ENCODE data around the gene FLNB.
"Not testable (repeated sequence)": the region's sequence is repeated elsewhere in the genome, so short reads cannot be mapped to it uniquely, and the experiment has no call there.

The FLNB gene

DNA sequence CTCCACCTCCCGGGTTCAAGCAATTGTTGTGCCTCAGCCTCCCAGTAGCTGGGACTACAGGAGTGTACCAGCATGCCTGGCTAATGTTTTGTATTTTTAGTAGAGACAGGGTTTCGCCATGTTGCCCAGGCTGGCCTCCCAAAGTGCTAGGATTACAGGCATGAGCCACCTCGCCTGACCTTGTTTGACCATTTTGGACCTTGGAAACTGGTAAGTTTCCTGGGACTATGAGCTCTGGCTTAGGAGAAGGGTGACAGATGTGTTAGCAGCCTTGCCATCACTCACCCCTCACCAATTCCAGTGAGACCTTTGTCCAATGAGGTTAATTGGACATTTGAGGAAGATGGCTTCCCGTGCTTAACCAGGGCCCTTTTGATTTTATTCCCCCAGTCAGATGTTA lies 182.7 kb downstream of the FLNB start:
- no peak for DNase-seq

DNA sequence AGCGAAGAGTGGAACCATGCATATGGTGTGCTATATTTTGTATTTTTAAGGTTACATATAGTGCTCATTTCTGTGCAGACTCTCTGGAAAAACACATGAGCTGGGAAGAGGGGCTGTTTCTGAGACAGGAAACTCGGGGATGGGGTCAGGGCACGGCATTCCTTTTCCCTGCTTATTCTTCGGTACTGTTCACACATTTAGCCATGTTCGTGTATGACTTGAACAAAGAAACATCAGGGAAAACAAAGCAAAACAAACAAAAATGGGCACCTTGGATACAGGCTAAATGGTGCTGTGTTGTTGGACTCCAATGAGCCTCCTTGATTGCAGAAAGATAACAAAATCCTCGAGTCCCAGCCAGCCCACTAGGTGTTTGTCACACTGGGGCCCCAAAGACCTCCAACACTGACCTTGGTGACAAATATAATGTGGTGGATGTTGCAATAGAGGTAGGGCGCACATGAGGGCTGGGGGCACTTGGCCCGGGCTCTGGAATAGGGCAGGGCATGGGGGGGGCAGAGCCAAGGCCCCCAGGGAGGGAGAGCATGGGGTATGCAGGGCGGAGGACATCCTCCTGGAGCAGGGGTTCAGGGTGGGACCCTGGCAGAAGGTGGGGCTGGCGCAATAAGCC lies 183.3 kb downstream of the FLNB start:
- DNase-seq = no peak

DNA sequence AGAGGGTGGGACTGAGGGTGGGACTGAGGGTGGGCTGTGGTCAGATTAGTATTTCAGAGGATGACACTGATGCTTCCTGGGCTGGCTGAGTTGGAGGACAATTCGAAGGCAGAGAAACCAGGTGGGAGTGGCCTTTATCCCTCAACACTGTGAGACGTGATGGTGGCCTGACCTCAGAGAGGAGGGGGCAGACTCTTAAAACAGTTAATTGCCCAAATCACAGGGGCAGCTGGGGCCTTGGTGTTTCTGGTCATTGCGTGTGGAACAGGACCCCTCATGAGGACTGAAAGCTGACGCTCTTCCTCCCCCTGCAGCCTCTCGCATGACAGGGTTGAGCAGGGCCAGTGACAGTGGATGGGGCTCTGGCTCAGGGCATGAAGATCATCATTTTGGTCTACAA lies 183.8 kb downstream of the FLNB start:
- no peak for DNase-seq

DNA sequence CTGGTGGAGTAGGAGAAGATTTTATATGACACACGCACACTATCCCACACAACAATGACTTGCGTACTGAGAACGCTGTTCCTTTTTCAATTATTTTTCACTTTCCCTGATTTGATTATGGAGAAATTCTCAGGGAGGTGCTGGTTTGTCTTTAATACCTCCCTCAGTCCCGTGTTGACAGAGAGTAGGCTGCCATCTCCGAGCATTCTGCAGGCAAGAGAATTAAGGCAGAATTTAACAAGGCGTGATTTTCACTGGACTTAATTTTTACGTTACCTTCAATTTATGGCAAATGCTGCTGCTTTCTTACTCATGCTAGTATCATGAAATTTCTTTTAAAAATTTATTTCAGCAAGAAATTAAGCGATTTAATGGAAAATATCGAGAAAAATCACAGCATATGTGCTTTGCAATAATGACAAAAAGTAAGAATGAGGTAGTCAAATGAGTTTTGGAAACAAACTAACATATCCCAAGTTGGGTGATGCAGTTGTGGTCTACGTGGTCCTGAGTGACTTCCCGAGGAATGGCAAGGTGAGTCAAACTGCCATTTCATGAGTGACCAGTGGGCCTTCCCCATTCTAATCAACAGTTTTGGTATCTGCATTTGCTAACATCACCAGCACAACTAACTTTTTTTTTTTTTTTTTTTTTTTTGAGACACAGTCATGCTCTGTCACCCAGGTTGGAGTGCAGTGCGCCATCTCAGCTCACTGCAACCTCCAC lies 185.6 kb downstream of the FLNB start:
- no peak for DNase-seq

DNA sequence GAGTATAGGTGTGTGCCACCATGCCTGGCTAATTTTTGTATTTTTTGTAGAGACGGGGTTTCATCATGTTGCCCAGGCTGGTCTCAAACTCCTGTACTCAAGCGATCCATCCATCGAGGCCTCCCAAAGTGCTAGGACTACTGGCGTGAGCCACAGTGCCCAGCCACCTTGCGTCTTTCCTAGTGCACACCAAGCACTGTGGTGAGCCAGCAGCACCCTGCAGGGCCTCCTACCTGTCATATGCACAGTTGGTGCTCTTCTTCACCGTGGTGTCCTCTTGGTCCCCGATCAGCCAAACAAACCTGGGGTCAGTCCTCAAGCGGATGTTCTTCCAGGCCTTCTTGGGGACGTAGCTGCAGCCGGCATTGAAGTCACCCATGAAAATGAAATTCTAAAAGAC lies 189.4 kb downstream of the FLNB start:
- no peak for DNase-seq

DNA sequence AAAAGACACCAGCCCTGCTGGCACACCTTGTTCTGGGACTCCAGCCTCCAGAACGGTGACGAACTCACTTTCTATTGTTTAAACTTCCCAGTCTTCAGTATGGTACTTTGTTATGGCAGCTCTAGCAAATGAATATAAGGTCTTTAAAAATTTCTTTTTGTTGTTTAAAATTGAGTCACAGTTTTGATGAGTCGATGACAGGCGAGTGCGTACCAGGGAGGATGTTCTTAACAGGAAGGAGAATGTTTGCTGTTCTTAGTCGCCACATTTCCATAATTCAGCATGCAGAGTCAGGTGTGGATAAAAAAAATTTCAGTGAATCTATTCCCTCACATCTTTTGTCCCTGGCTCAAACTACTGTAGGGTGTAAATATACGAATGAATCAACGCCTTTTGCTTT lies 190.1 kb downstream of the FLNB start:
- DNase-seq = no peak

DNA sequence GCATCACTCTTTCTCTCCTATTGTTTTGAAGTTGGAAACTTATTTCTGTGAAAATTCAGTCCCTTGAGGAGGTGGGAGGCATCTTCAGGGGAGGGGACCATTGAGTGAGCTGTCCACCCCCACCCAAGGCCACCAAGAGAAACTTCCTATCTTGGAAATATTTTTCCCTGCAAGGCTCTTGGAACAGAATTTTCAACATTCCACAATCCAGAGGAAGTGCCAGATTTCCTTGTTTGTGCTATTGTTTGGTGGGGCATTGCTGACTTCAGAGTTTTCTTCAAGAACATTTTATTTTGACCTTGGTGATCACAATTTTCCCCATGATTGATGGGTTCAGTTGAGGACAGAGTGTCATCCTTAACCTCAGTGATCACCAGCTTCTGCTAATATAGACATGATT lies 190.6 kb downstream of the FLNB start:
- DNase-seq = no peak

DNA sequence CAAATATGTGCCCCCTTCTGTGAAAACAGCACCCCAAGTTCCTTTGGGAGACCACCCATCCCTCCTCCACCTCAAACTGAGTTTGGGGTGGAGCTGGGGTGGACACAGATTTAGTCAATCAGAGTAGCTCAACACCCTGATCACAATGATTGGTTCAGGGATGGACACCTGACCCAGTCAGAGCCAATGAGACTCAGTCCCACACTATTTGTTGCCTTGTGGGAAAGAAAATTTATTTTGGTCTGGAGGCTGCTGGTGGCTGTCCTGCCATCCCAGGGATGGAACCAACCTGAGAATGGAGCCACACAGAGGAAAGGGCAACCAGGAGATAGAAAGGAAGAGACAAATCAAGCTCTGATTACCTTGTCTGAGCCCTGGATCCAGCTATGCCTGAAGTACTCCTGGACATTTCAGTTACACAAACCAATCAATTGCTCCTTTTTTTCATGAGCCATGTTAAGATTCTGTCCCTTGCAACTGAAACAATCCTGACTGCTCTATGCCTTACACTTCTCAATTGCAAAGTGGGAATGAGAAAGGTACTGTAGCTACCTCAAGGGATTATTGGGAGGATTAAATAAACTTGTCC lies 192.0 kb downstream of the FLNB start:
- no peak for DNase-seq

DNA sequence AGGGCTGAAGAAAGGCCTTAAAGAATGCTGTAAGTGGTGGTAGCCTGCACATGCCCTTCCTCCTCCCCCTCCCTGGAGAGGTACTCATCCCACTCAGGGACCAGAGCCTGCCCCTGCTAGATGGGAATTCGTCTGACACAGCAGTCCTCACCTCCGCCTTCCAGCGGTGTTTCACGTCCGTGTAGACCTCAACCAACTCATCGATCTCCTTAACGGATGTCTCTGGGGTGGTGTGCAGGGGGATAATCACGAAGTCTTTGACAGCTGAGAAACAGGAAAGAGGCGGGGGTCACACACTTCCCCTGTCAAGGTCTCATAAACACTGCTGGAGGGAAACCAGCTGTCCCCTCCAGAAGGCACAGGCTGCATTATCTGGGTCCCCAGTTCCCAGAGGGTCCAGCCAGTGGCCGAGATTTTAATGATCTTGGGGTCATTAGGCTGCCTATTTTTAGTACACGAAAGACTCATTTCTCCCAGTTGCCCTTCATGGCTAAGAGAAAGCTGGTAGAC lies 192.7 kb downstream of the FLNB start:
- DNase-seq = no peak

DNA sequence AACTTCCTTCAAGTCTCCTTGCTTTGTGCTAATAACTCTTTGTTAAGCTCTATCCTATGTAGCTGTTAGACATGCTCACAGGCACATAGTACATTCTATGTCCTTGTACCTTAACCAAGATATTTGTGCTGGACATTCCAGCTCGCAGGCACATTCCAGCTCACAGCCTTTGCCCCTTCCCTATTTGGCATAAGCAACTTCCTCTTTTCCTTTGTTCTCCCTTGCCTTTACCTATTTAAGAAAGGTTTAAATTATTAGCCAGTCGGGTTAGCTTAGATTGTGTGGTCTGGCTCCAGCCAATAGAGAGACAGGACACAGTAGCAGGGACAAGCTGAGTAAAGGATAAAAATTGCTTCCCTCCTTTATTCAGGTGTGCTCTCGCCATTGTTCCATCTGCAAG lies 193.2 kb downstream of the FLNB start:
- DNase-seq = not testable (repeated sequence)

DNA sequence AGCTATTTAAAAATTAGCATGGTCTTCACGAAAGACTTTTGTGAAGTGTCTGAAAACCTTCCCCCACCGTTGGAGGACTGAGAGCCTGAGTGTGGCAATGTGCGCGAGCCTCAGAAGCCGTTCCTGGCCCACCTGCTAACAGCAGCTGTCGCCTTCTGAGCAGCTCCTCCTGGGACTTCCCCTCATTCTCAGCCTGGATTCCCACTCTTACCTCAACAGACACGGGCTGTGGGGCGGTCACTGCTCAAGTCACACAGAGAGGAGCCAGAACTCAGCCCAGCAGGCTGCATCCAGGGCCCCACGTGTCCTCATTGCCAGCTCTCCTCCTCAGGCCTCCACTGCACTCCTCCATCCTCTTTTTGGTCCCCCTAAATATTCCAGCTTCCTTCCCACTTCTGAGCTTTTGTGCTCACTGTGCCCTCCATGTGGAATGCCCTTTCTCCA lies 194.7 kb downstream of the FLNB start:
- DNase-seq = no peak

DNA sequence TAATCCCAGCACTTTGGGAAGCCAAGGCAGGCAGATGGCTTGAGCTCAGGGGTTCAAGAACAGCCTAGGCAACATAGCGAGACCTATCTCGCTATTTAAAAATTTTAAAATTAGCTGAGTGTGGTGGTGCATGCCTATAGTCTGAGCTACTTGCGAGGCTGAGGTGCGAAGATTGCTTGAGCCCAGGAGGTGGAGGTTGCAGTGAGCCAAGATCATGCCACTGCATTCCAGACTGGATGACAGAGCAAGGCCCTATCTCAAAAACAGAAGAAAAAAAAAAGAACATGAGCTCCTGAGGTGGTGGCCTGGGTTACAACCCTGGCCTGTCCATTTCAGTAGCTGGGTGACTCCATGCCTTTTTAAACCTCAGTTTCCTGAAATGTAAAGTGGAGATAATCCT lies 195.3 kb downstream of the FLNB start:
- no peak for DNase-seq

DNA sequence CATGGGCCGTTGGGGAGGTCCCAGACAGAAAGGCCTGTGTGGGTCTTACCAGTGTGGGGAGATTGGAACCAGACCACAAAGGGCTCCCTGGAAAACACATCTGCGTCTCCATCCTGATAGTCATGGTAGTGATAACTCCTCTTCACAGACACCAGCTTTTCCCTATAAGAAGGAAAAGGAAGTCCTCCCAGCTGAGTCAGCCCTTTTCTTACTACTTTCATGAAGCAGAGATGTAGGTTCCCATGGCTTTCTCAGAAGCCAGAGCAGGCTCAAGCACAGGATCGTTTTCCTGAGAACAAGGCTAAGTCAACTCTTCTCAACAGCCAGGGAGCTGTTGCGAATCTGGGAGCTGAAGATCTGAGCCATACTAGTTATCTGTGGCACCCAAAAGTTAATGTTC lies 196.5 kb downstream of the FLNB start:
- DNase-seq = no peak

DNA sequence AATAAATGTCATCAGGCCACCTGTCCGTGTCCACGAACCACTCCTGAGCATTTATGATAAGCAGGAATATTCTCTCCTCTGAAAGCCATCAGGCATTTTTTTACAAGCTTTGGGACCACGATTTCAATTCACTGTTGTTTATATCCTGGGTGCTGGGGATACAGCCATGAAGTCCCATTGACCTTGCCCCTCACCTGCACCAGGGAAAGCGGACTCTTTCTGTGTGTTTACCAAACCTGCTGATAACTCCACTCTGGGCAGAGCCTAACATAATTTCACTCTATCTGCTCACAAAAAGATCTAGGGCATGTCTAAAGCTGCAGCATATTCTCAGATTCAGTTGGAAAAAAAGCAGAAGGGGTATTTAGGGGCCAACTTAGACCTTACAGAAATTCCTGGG lies 197.8 kb downstream of the FLNB start:
- DNase-seq = no peak

DNA sequence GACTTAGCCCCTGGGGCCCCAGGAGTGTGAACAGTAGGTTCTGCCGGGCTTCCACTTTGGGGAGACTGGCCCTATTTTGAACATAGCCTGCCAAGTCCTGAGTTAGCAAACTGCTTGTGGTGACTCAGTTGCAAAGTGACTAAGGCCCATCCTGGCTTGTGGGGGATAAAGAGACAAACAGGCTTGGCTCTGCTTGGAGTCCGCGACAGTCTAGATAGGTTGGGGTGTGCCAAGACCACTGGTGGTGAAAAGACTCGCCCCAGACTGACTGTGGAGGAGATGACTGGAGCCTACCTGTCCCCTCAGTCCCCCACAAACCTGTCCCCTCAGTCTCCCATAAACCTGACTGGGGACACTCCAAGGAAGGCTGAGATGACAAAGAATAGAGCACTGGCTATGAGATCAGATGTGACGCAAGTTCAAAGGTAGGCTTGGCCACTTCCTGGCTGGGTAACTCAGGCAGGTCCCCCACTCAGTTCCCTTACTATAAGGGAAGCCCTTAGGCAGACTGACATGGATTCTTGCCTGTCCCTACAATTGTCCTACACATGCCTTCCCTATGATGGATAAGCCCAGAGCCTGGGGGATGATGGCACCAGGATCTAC lies 198.3 kb downstream of the FLNB start:
- peak; percentile 13 for DNase-seq

DNA sequence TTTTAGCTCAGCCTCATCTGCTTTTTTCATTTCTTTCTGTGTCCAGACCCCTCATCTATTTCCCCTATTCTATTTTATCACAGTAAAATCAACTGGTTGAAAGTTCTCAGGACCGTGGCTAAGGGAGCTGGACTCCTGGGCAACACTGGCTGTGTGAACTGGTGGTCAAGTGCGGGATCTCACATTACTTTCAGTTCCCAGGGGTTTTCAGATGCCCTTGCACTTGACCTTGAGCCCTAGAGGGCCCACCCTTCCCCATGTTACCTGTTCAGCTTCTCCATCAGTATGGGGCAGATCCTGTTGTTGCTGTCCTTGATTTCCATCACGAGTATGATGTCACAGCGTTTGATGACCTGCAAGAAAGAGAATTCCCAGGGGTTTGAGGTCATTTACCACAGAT lies 199.7 kb downstream of the FLNB start:
- no peak for DNase-seq

DNA sequence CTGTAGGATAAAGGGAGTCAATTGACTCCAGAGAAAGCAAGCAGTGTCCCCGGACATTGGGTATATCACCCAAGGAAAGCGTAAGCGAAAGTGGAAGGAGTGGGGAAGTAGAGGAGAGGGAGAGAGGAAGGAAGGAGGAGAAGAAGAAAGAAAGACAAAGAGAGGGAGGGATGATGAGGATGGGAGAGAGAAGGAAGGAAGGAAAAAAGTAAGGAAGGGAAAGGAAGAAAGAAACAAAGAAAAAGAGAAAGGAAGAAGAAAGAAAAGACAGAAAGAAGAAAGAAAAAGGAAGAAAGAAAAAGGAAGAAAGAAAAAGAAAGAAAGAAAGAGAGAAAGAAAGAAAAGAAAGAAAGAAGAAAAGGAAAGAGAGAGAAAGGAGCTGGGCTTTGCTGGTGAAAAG lies 201.7 kb downstream of the FLNB start:
- no peak for DNase-seq

DNA sequence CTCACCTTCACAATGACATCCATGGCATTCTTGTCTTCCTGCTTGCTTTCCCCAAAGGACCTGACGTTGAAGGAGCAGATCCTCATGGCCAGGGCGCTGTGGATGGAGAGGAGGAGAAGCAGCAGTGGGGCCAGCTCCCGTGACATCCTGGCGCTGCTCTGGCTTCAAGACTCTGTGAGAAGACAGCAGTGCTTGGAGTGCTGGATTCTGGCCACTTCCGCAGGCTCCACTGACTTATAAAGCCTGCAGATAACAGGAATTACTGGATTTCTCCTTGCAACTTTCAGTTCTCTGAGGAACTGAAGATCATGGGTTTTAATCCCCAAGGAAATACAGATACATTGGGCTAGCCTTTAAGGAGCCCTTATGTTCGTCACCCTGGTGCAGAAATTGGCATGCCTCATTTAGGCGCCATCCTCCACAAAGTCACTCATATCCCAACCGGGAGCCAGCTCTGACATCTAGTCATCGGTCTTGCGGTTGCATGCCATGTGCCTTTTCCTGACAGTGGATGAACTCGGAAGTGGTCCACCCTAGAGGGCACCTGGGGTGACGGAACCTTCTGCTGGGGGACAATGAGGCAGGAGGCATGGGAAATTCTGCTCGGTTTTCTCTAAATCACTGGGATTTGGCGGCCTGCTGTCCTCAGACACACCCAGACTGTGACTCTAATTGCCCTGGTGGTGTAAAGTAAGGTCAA lies 202.7 kb downstream of the FLNB start, which contains the start of gene DNASE1L3:
DNASE1L3 (minus strand) TSS at position 212 of the 700 bp plus-strand sequence; CDS start at position 146, 66 bp downstream.
- DNase-seq = no peak

DNA sequence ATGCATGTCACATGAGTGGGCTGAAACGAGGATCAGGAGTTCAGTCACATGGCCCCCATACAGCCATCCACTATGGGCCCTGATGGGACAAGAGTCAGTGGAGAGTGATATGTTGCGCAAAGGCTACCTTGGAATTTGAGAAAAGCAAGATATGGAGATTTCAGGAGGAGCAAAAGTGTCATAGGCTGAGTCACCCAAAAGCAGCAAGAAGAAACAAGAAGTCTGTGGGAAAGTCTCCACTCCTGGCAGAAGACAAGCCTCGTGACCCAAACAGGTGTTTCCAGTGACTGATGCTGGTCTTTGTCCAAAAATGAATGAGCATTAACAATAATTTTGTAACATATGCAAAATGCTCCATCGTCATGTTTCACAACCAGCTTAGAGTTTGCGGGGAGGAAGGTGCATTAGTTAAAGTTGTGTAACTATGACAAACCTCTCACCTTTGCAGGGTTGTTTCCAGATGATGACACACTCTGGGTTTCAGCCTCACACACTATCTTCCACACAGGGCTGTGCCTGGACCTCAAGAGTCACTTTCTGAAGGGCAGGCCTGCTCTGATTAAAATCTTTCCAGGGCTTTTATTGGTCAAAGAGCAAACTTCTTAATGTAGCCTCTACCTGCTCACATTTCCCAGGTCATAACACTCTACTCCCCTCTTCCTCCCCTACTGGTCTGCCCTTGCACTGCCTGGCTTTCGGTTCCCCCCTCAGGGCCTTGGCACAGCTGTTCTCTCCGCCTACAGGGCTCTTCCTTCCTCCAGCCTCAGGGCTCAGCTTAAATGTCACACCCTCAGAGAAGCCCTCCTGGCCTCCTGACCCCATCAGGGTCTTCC lies 206.5 kb downstream of the FLNB start:
- DNase-seq = no peak

DNA sequence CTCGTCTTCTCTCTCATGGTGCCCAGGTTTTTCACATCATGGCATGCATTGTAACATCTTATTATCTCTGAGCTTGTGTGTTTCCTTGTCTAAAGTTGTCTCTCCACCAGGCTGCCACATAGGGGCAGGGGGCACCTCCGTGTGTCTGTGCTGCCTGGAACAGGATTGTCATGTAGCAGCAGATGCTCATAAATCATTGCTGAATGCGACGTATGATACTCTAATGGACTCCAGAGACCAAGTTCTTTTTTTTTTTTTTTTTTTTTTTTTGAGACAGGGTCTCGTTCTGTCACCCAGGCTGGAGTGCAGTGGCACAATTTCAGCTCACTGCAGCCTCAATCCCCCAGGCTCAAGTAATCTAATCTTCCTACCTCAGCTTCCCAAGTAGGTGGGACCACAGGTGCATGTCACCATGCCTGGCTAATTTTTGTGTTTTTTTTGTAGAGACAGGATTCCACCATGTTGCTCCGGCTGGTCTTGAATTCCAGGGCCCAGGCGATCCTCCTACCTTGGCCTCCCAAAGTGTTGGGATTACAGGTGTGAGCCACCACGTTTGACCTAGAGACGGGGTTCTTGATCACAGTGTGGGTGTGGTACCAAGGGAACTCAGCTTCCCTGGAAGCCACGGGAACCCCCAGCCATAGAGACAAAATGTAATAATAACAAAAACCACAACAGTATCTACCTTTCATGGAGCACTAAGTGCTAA lies 207.2 kb downstream of the FLNB start:
- DNase-seq = no peak

DNA sequence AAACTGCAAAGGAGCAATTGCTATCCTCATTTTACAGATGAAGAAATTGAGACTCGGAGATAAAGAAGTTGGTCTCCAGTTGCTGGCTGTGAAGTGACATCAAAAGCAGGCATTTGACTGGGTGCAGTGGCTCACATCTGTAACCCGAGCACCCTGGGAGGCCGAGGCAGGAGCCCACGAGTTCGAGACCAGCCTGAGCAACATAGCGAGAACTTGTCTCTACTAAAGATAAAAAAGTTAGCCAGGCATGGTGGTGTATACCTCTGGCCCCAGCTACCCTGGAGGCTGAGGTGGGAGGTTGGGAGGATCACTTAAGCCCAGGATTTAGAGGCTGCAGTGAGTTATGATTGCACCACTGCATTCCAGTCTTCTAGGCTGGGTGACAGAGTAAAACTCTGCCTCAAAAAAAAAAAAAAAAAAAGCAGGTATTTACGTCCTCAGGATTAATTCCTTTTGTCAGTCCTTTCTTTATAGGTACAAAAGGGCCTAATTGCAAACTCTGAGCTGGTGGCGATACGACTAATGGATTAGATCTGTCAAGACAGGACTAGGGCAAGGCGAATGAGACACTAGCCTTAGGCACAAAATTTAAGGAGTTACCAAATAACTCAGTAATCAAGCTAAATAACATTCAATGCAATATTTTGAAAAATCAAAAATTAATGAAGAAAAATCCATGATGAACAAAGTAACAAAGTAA lies 208.4 kb downstream of the FLNB start:
- DNase-seq = no peak

Data from CD4-positive, alpha-beta T cell treated with Interleukin-6 for 4 hours (primary cell).